ENCODE results near the gene DENND1C.

- TF ChIP-seq GABPA (tag; conservative IDR thresholded peaks at IDR 0.05; ENCODE audit: low read depth) (no peak), MAZ (CRISPR knock-in tag; conservative IDR thresholded peaks at IDR 0.05 in 1 of 2, IDR thresholded peaks at IDR 0.05 in 1 of 2) (no peak), CTBP1 (IDR thresholded peaks at IDR 0.05; ENCODE audit: borderline replicate concordance) (no peak)
- TF ChIP-seq, protein P1, sequence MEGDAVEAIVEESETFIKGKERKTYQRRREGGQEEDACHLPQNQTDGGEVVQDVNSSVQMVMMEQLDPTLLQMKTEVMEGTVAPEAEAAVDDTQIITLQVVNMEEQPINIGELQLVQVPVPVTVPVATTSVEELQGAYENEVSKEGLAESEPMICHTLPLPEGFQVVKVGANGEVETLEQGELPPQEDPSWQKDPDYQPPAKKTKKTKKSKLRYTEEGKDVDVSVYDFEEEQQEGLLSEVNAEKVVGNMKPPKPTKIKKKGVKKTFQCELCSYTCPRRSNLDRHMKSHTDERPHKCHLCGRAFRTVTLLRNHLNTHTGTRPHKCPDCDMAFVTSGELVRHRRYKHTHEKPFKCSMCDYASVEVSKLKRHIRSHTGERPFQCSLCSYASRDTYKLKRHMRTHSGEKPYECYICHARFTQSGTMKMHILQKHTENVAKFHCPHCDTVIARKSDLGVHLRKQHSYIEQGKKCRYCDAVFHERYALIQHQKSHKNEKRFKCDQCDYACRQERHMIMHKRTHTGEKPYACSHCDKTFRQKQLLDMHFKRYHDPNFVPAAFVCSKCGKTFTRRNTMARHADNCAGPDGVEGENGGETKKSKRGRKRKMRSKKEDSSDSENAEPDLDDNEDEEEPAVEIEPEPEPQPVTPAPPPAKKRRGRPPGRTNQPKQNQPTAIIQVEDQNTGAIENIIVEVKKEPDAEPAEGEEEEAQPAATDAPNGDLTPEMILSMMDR (IDR thresholded peaks at IDR 0.05 in 2 of 3, conservative IDR thresholded peaks at IDR 0.05 in 1 of 3; ENCODE audit: insufficient read depth in 2 of 3, low read depth in 1 of 3, low read length in 3 of 3) = no peak
These were observed 40.4 kb upstream of the DENND1C start for GRCh38 chr19:6521718-6522646.

Data from K562 (cell line).